ENCODE results near the gene SRGAP1.

Gene SRGAP1

GRCh38 chr12:63811334-63811733 is 33.2 kb upstream of the SRGAP1 start:
- Histone ChIP-seq H2BK12ac (ENCODE audit: low read length) (no peak overlapping the region), H3K4me3 (ENCODE audit: low read depth, low read length) (no peak overlapping the region), H4K8ac (ENCODE audit: low read depth, low read length) (no peak overlapping the region), H2AFZ (ENCODE audit: insufficient read depth, low read length, poor library complexity) (no peak overlapping the region), H3K9ac (ENCODE audit: low read length) (no peak overlapping the region), H3K14ac (ENCODE audit: low read length) (no peak overlapping the region), H4K12ac (ENCODE audit: low read depth, low read length) (no peak overlapping the region), H3K36me3 (ENCODE audit: control insufficient read depth in 1 of 2, insufficient read depth in 2 of 2, low read length in 2 of 2) (peaks cover 2 to 4% of the 10 kb centered on the region in 2 experiments), H3K4me2 (ENCODE audit: low read length) (no peak overlapping the region), H3K27me3 (ENCODE audit: insufficient read depth, low read length) (no peaks in the 10 kb centered on the region), H2BK120ac (ENCODE audit: insufficient read depth, low read length, poor library complexity) (no peak overlapping the region), H3K9me3 (ENCODE audit: insufficient read depth, low read depth, low read length) (no peaks in the 10 kb centered on the region), H4K91ac (ENCODE audit: low read depth, low read length) (no peak overlapping the region), H3K4ac (ENCODE audit: low read depth, low read length) (no peak overlapping the region), H3K4me1 (ENCODE audit: control insufficient read depth in 1 of 2, insufficient read depth in 2 of 2, low read length in 2 of 2) (no peaks in the 10 kb centered on the region), H3K18ac (ENCODE audit: low read length) (no peak overlapping the region), H3K79me2 (ENCODE audit: control insufficient read depth, insufficient read depth, low read length, poor library complexity) (no peaks in the 10 kb centered on the region), H2AK5ac (ENCODE audit: low read length) (no peak overlapping the region), H3K23ac (ENCODE audit: low read length) (peak overlapping the region; percentile 53), H2BK5ac (ENCODE audit: low read depth, low read length, poor library complexity) (no peak overlapping the region), H3K27ac (ENCODE audit: low read depth, low read length) (no peak overlapping the region), H3K79me1 (ENCODE audit: low read length) (no peaks in the 10 kb centered on the region)
- WGBS (ENCODE audit: extremely low coverage, insufficient coverage, insufficient read length) = 100% methylated on average over 1 of the region's 2 CpGs
- DNase-seq = no peak

DNA sequence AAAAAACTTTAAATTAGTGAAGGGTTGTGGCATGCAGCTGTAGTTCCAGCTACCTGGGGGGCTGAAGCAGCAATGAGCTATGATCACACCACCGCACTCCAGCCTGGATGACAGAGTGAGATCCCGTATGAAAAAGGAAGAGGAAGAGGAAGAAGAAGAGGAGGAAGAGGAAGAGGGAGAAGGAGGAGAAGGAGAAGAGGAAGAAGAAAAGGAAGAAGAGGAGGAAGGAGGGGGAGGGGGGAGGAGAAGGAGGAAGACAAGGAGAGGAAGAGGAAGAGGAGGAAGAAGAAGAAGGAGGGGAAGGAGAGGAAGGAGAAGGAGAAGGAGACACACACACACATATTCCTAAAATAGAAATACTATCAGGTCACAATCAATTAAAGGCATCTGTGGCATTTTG is 32.7 kb upstream of the SRGAP1 start:
- WGBS (ENCODE audit: extremely low coverage, insufficient coverage, insufficient read length) = no CpG with 5 or more reads among the region's 2 CpGs
- Histone ChIP-seq H3K9me3 (ENCODE audit: insufficient read depth, low read depth, low read length) (no peaks in the 10 kb centered on the region), H3K18ac (ENCODE audit: low read length) (no peak overlapping the region), H3K27ac (ENCODE audit: low read depth, low read length) (no peak overlapping the region), H2AK5ac (ENCODE audit: low read length) (no peak overlapping the region), H3K4me2 (ENCODE audit: low read length) (no peak overlapping the region), H3K36me3 (ENCODE audit: control insufficient read depth in 1 of 2, insufficient read depth in 2 of 2, low read length in 2 of 2) (peaks cover 2 to 4% of the 10 kb centered on the region in 2 experiments), H3K4me3 (ENCODE audit: low read depth, low read length) (no peak overlapping the region), H3K27me3 (ENCODE audit: insufficient read depth, low read length) (no peaks in the 10 kb centered on the region), H2AFZ (ENCODE audit: insufficient read depth, low read length, poor library complexity) (no peak overlapping the region), H3K79me2 (ENCODE audit: control insufficient read depth, insufficient read depth, low read length, poor library complexity) (no peaks in the 10 kb centered on the region), H2BK5ac (ENCODE audit: low read depth, low read length, poor library complexity) (no peak overlapping the region), H3K23ac (ENCODE audit: low read length) (no peak overlapping the region), H2BK120ac (ENCODE audit: insufficient read depth, low read length, poor library complexity) (no peak overlapping the region), H4K91ac (ENCODE audit: low read depth, low read length) (no peak overlapping the region), H4K12ac (ENCODE audit: low read depth, low read length) (no peak overlapping the region), H2BK12ac (ENCODE audit: low read length) (no peak overlapping the region), H4K8ac (ENCODE audit: low read depth, low read length) (no peak overlapping the region), H3K4ac (ENCODE audit: low read depth, low read length) (no peak overlapping the region), H3K14ac (ENCODE audit: low read length) (no peak overlapping the region), H3K79me1 (ENCODE audit: low read length) (no peaks in the 10 kb centered on the region), H3K4me1 (ENCODE audit: control insufficient read depth in 1 of 2, insufficient read depth in 2 of 2, low read length in 2 of 2) (no peaks in the 10 kb centered on the region), H3K9ac (ENCODE audit: low read length) (no peak overlapping the region)
- DNase-seq = no peak

DNA sequence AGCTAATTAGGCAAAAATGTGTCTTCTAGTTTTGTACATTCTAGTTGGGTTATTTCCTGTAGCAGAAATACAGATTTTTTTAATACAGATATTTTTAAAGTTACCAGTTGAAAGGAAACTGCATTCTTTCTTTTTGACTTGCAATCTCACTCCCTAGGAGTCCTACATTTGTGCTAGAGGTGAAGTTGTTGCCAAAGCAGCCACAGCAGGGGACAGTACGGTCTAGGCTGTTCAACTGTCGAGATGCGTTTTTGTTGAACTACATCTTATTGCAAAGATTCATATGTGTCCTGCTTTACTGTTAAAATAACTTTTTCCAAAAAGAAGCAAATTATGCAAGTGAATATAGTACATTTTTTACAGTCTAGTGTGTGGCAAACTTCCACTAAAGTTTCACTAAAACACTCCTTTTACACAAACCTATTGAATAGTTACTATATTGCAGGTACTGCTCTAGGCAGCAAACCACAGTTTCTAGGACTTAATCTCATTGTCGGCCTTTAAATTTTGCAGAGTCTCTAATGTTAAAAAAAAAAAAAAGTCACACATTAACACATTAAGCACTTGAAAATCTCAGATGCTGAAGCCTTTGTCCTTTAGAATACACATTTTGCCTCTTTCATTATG is 30.2 kb upstream of the SRGAP1 start:
- H2BK5ac ChIP-seq (ENCODE audit: low read depth, low read length, poor library complexity) = no peak overlapping the region
- H2BK12ac ChIP-seq (ENCODE audit: low read length) = no peak overlapping the region
- DNase-seq = no peak
- no peak overlapping the region for H4K8ac ChIP-seq (ENCODE audit: low read depth, low read length)
- no peak overlapping the region for H2AFZ ChIP-seq (ENCODE audit: insufficient read depth, low read length, poor library complexity)
- H2AK5ac ChIP-seq (ENCODE audit: low read length) = no peak overlapping the region
- H3K36me3 ChIP-seq (ENCODE audit: control insufficient read depth in 1 of 2, insufficient read depth in 2 of 2, low read length in 2 of 2) = peaks cover 0 to 2% of the 10 kb centered on the region in 2 experiments
- H3K9me3 ChIP-seq (ENCODE audit: insufficient read depth, low read depth, low read length) = no peaks in the 10 kb centered on the region
- H3K4me2 ChIP-seq (ENCODE audit: low read length) = no peak overlapping the region
- H3K18ac ChIP-seq (ENCODE audit: low read length) = no peak overlapping the region
- no peak overlapping the region for H3K27ac ChIP-seq (ENCODE audit: low read depth, low read length)
- H3K27me3 ChIP-seq (ENCODE audit: insufficient read depth, low read length) = no peaks in the 10 kb centered on the region
- no peak overlapping the region for H3K4me3 ChIP-seq (ENCODE audit: low read depth, low read length)
- H3K23ac ChIP-seq (ENCODE audit: low read length) = no peak overlapping the region
- no peak overlapping the region for H3K4ac ChIP-seq (ENCODE audit: low read depth, low read length)
- H3K14ac ChIP-seq (ENCODE audit: low read length) = no peak overlapping the region
- no peaks in the 10 kb centered on the region for H3K79me1 ChIP-seq (ENCODE audit: low read length)
- WGBS (ENCODE audit: extremely low coverage, insufficient coverage, insufficient read length) = no CpG with 5 or more reads among the region's 4 CpGs
- H3K4me1 ChIP-seq (ENCODE audit: control insufficient read depth in 1 of 2, insufficient read depth in 2 of 2, low read length in 2 of 2) = no peaks in the 10 kb centered on the region
- no peak overlapping the region for H4K91ac ChIP-seq (ENCODE audit: low read depth, low read length)
- H2BK120ac ChIP-seq (ENCODE audit: insufficient read depth, low read length, poor library complexity) = no peak overlapping the region
- H4K12ac ChIP-seq (ENCODE audit: low read depth, low read length) = no peak overlapping the region
- no peaks in the 10 kb centered on the region for H3K79me2 ChIP-seq (ENCODE audit: control insufficient read depth, insufficient read depth, low read length, poor library complexity)
- H3K9ac ChIP-seq (ENCODE audit: low read length) = no peak overlapping the region

DNA sequence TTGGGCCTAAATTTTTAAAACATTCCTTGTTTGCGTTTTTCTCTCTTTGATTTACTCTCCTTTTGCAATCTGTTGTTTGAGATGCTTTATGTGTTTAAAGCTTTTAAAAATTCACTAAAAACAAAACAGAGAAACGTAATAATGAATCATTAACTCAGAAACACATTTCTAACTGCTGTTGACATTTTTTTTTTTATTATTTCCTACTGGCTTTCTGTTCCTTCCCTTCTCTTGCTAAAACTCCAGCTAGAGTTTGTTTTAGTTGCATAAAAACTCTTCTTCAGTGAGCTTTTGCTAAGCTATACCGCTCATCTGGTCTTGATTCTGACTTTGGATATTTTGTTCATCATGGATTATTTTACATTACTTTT is 29.0 kb upstream of the SRGAP1 start:
- H4K8ac ChIP-seq (ENCODE audit: low read depth, low read length) = no peak overlapping the region
- H3K9ac ChIP-seq (ENCODE audit: low read length) = no peak overlapping the region
- no peak overlapping the region for H3K4ac ChIP-seq (ENCODE audit: low read depth, low read length)
- H3K79me1 ChIP-seq (ENCODE audit: low read length) = no peaks in the 10 kb centered on the region
- DNase-seq = no peak
- H3K14ac ChIP-seq (ENCODE audit: low read length) = no peak overlapping the region
- no peak overlapping the region for H4K91ac ChIP-seq (ENCODE audit: low read depth, low read length)
- H2BK5ac ChIP-seq (ENCODE audit: low read depth, low read length, poor library complexity) = no peak overlapping the region
- H3K27me3 ChIP-seq (ENCODE audit: insufficient read depth, low read length) = no peaks in the 10 kb centered on the region
- no peaks in the 10 kb centered on the region for H3K79me2 ChIP-seq (ENCODE audit: control insufficient read depth, insufficient read depth, low read length, poor library complexity)
- no peak overlapping the region for H3K4me3 ChIP-seq (ENCODE audit: low read depth, low read length)
- no peak overlapping the region for H2AK5ac ChIP-seq (ENCODE audit: low read length)
- H2BK12ac ChIP-seq (ENCODE audit: low read length) = no peak overlapping the region
- no peaks in the 10 kb centered on the region for H3K9me3 ChIP-seq (ENCODE audit: insufficient read depth, low read depth, low read length)
- WGBS (ENCODE audit: extremely low coverage, insufficient coverage, insufficient read length) = no CpG with 5 or more reads among the region's 3 CpGs
- H3K18ac ChIP-seq (ENCODE audit: low read length) = no peak overlapping the region
- H3K27ac ChIP-seq (ENCODE audit: low read depth, low read length) = no peak overlapping the region
- no peaks in the 10 kb centered on the region for H3K4me1 ChIP-seq (ENCODE audit: control insufficient read depth in 1 of 2, insufficient read depth in 2 of 2, low read length in 2 of 2)
- no peaks in the 10 kb centered on the region for H3K36me3 ChIP-seq (ENCODE audit: control insufficient read depth in 1 of 2, insufficient read depth in 2 of 2, low read length in 2 of 2)
- no peak overlapping the region for H3K23ac ChIP-seq (ENCODE audit: low read length)
- no peak overlapping the region for H3K4me2 ChIP-seq (ENCODE audit: low read length)
- H4K12ac ChIP-seq (ENCODE audit: low read depth, low read length) = no peak overlapping the region
- H2AFZ ChIP-seq (ENCODE audit: insufficient read depth, low read length, poor library complexity) = no peak overlapping the region
- no peak overlapping the region for H2BK120ac ChIP-seq (ENCODE audit: insufficient read depth, low read length, poor library complexity)
